ENCODE results near the gene NUP107. TPM values are rescaled to one million over a fixed set of nuclear protein-coding genes. Genes with fewer than 3 reads are reported as not detected.

NUP107 gene
- total RNA-seq, 1 donor from 2014 or later, result 70.7 TPM

GRCh38 chr12:68772714-68773113 lies 85.9 kb downstream of the NUP107 start:
- DNase-seq (ENCODE audit: low read depth, low spot score), result no peak

GRCh38 chr12:68773582-68773981 lies 86.8 kb downstream of the NUP107 start:
- no peak for DNase-seq (ENCODE audit: low read depth, low spot score)

- no peak for DNase-seq (ENCODE audit: low read depth, low spot score)
These were observed 88.4 kb downstream of the NUP107 start for GRCh38 chr12:68775121-68775630.

GRCh38 chr12:68776976-68777610 lies 90.3 kb downstream of the NUP107 start:
- DNase-seq (ENCODE audit: low read depth, low spot score), result no peak

GRCh38 chr12:68779280-68779679 lies 92.5 kb downstream of the NUP107 start:
- DNase-seq (ENCODE audit: low read depth, low spot score), result no peak

GRCh38 chr12:68780731-68781130 lies 94.0 kb downstream of the NUP107 start:
- no peak for DNase-seq (ENCODE audit: low read depth, low spot score)

GRCh38 chr12:68781728-68782127 lies 95.0 kb downstream of the NUP107 start:
- no peak for DNase-seq (ENCODE audit: low read depth, low spot score)

GRCh38 chr12:68784015-68784414 lies 97.2 kb downstream of the NUP107 start:
- DNase-seq (ENCODE audit: low read depth, low spot score), result no peak

GRCh38 chr12:68785358-68785757 lies 98.6 kb downstream of the NUP107 start:
- no peak for DNase-seq (ENCODE audit: low read depth, low spot score)

GRCh38 chr12:68785823-68786222 lies 99.0 kb downstream of the NUP107 start:
- no peak for DNase-seq (ENCODE audit: low read depth, low spot score)

GRCh38 chr12:68786929-68787328 lies 100.2 kb downstream of the NUP107 start:
- no peak for DNase-seq (ENCODE audit: low read depth, low spot score)

GRCh38 chr12:68788554-68789143 lies 101.9 kb downstream of the NUP107 start:
- DNase-seq (ENCODE audit: low read depth, low spot score), result no peak

GRCh38 chr12:68789144-68789878 lies 102.5 kb downstream of the NUP107 start:
- no peak for DNase-seq (ENCODE audit: low read depth, low spot score)

- no peak for DNase-seq (ENCODE audit: low read depth, low spot score)
These were observed 103.5 kb downstream of the NUP107 start for GRCh38 chr12:68790081-68790951.

- no peak for DNase-seq (ENCODE audit: low read depth, low spot score)
These were observed 104.1 kb downstream of the NUP107 start for GRCh38 chr12:68790952-68791234.

- DNase-seq (ENCODE audit: low read depth, low spot score), result no peak
These were observed 105.2 kb downstream of the NUP107 start for GRCh38 chr12:68791897-68792481.

- no peak for DNase-seq (ENCODE audit: low read depth, low spot score)
These were observed 106.2 kb downstream of the NUP107 start for GRCh38 chr12:68792952-68793351.

GRCh38 chr12:68793436-68793835 lies 106.7 kb downstream of the NUP107 start:
- no peak for DNase-seq (ENCODE audit: low read depth, low spot score)

GRCh38 chr12:68793975-68794652 lies 107.3 kb downstream of the NUP107 start:
- no peak for DNase-seq (ENCODE audit: low read depth, low spot score)

GRCh38 chr12:68794653-68795251 lies 108.0 kb downstream of the NUP107 start:
- no peak for DNase-seq (ENCODE audit: low read depth, low spot score)

Data from pulmonary artery endothelial cell (primary cell).